Measurements from ENCODE around the gene SYNGR1. TPM values are rescaled to one million over a fixed set of nuclear protein-coding genes. Genes with fewer than 3 reads are reported as not detected.
"Not testable (repeated sequence)": the region's sequence is repeated elsewhere in the genome, so short reads cannot be mapped to it uniquely, and the experiment has no call there.

Gene SYNGR1
- polyA plus RNA-seq, 4 donors = 18.8 to 26.7 (median 20.8) TPM

- DNase-seq (ENCODE audit: low read depth in 4 of 4, low spot score in 3 of 4) = no peak
Observed at GRCh38 chr22:39350757-39351688, 1.2 kb downstream of the SYNGR1 start.

GRCh38 chr22:39351689-39352214 lies 2.0 kb downstream of the SYNGR1 start:
- DNase-seq (ENCODE audit: low read depth in 4 of 4, low spot score in 3 of 4) = no peak

GRCh38 chr22:39352306-39352891 lies 2.6 kb downstream of the SYNGR1 start:
- no peak for DNase-seq (ENCODE audit: low read depth in 4 of 4, low spot score in 3 of 4)

GRCh38 chr22:39353346-39353745 lies 3.6 kb downstream of the SYNGR1 start:
- DNase-seq (ENCODE audit: low read depth in 4 of 4, low spot score in 3 of 4) = no peak

- no peak for DNase-seq (ENCODE audit: low read depth in 4 of 4, low spot score in 3 of 4)
Observed at GRCh38 chr22:39355080-39355479, 5.3 kb downstream of the SYNGR1 start.

GRCh38 chr22:39355805-39356204 lies 6.0 kb downstream of the SYNGR1 start:
- not testable (repeated sequence) for DNase-seq (ENCODE audit: low read depth in 4 of 4, low spot score in 3 of 4)

GRCh38 chr22:39356464-39356863 lies 6.7 kb downstream of the SYNGR1 start:
- no peak for DNase-seq (ENCODE audit: low read depth in 4 of 4, low spot score in 3 of 4)

- not testable (repeated sequence) for DNase-seq (ENCODE audit: low read depth in 4 of 4, low spot score in 3 of 4)
Observed at GRCh38 chr22:39357110-39358108, 7.6 kb downstream of the SYNGR1 start.

GRCh38 chr22:39358197-39358596 lies 8.4 kb downstream of the SYNGR1 start:
- not testable (repeated sequence) for DNase-seq (ENCODE audit: low read depth in 4 of 4, low spot score in 3 of 4)

- no peak for DNase-seq (ENCODE audit: low read depth in 4 of 4, low spot score in 3 of 4)
Observed at GRCh38 chr22:39359659-39360195, 9.9 kb downstream of the SYNGR1 start.

GRCh38 chr22:39360242-39360641 lies 10.5 kb downstream of the SYNGR1 start:
- DNase-seq (ENCODE audit: low read depth in 4 of 4, low spot score in 3 of 4) = no peak

- no peak for DNase-seq (ENCODE audit: low read depth in 4 of 4, low spot score in 3 of 4)
Observed at GRCh38 chr22:39360674-39361413, 11.1 kb downstream of the SYNGR1 start.

- DNase-seq (ENCODE audit: low read depth in 4 of 4, low spot score in 3 of 4) = no peak
Observed at GRCh38 chr22:39361496-39361895, 11.7 kb downstream of the SYNGR1 start.

- no peak for DNase-seq (ENCODE audit: low read depth in 4 of 4, low spot score in 3 of 4)
Observed at GRCh38 chr22:39362271-39362670, 12.5 kb downstream of the SYNGR1 start.

GRCh38 chr22:39362932-39363331 lies 13.1 kb downstream of the SYNGR1 start:
- no peak for DNase-seq (ENCODE audit: low read depth in 4 of 4, low spot score in 3 of 4)

- DNase-seq (ENCODE audit: low read depth in 4 of 4, low spot score in 3 of 4) = no peak
Observed at GRCh38 chr22:39363751-39364515, 14.1 kb downstream of the SYNGR1 start.

- DNase-seq (ENCODE audit: low read depth in 4 of 4, low spot score in 3 of 4) = no peak
Observed at GRCh38 chr22:39364714-39365491, 15.1 kb downstream of the SYNGR1 start.

GRCh38 chr22:39365492-39365780 lies 15.6 kb downstream of the SYNGR1 start:
- no peak for DNase-seq (ENCODE audit: low read depth in 4 of 4, low spot score in 3 of 4)

Measured in left renal pelvis (tissue), 4 donors.